Esophagus muscularis mucosa (tissue), 4 donors: ENCODE results near the gene OR6S1. TPM values are rescaled to one million over a fixed set of nuclear protein-coding genes. Genes with fewer than 3 reads are reported as not detected.

Source experiments
- DNase-seq: peaks from one replicate; pipeline ENCODE4 v3.0.0-alpha.2; 2017; ENCODE audit errors: extremely low spot score
- H3K27ac ChIP-seq, 4 donors: fragments of 200-600 bp; sonication (generic); replicated peaks in 1 of 4; 1 replicate in 3 of 4; 2 replicates in 1 of 4; pipeline ENCODE4 v1.5.1; 2016 to 2019; ENCODE audit warnings: mild to moderate bottlenecking in 1 of 4
- H3K27me3 ChIP-seq, 4 donors: fragments of 200-600 bp; sonication (generic); one replicate each; pipeline versions ENCODE4 v1.5.1 to v1.6.0; 2016 to 2019
- H3K36me3 ChIP-seq, 4 donors: fragments of 200-600 bp; sonication (generic); one replicate each; pipeline ENCODE4 v1.5.1; 2016 to 2019
- H3K4me1 ChIP-seq, 4 donors: fragments of 200-600 bp; sonication (generic); one replicate each; pipeline ENCODE4 v1.5.1; 2016 to 2019
- H3K4me3 ChIP-seq, 4 donors: fragments of 200-600 bp; sonication (generic); 1 replicate in 2 of 4; 2 replicates in 2 of 4; pipeline ENCODE4 v1.5.1; 2016 to 2019; ENCODE audit warnings: mild to moderate bottlenecking in 4 of 4, moderate library complexity in 1 of 4
- H3K9me3 ChIP-seq, 4 donors: fragments of 200-600 bp; sonication (generic); 1 replicate in 3 of 4; 2 replicates in 1 of 4; pipeline ENCODE4 v1.5.1; 2016 to 2019
- EP300 ChIP-seq: sonication (generic); formaldehyde crosslinking; IDR thresholded peaks from one replicate; pipeline ENCODE4 v1.6.1; 2017; ENCODE audit warnings: antibody characterized with exemption
- POLR2A ChIP-seq: fragments of 450-650 bp; IDR thresholded peaks from one replicate; pipeline ENCODE4 v1.6.1; 2017; ENCODE audit warnings: antibody characterized with exemption, moderate library complexity, mild to moderate bottlenecking, low read depth
- POLR2AphosphoS5 ChIP-seq, 2 donors: sonication (generic); formaldehyde crosslinking; IDR thresholded peaks; one replicate each; pipeline ENCODE4 v1.6.1; 2017; ENCODE audit warnings: antibody characterized with exemption in 2 of 2
- WGBS: methylation state at CpG from one replicate; pipeline ENCODE4 v1.1.5; 2018; 5-methylcytosine and 5-hydroxymethylcytosine counted together
- intact Hi-C: fragments of 100-400 bp; cut with DNase I; formaldehyde crosslinking; loops from one replicate; pipeline ENCODE4 v1.15.1; 2023
- total RNA-seq, 4 donors: library from RNA; depleted of rRNA; stranded (reverse); fragments of >200 nt; gene quantifications; one replicate each; pipeline versions ENCODE4 v1.1.0 to v1.2.1, GENCODE V29; 2016
- TF ChIP-seq, protein P1 (sequence below), 3 experiments: fragments of 200-600 bp in 2 of 3; fragments of 450-650 bp in 1 of 3; sonication (generic) in 2 of 3; IDR thresholded peaks; one replicate each; pipeline ENCODE4 v1.5.1; 2017 to 2019; ENCODE audit warnings: antibody characterized with exemption in 3 of 3, mild to moderate bottlenecking in 2 of 3, moderate library complexity in 1 of 3

Gene OR6S1
- total RNA-seq, 4 donors from 2014 or later = not detected

DNA sequence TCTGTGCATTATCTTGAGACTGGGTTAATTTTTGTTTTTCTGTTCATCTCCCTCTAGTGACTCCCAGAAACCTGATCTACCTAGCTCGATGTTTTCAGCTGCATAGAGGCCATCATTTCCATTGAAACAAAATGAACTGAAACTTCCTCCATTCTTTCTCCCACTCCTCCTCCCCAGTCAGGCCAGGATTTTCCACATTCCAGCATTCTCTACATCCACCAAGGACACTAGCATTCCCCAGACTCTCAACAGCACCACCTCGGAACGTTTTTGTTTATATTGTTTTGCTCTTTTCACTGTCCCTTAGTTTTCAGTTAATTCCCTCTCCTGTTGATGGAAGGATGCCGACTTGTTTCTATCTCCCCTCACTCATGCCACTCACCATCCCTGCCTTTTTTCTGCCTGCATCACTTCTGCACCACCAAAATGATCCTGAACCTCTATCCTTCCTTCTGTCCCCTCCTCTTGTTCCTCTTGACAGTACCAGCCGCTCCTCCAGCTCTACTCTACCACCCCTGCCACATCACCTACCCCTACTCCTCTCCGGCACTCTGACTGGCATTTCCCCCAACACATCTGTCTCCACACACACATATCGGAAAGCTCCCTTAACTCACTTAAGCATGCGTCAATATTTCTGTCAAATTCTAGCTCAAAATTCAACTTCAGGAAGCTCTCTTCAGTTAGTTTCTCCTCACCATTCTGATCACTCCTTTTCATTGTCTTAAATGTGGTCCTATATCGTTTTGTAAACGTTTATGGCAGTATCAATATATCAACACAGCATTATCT is 13.2 kb downstream of the OR6S1 start:
- peaks cover 0 to 73% (median 10%) of the 10 kb centered on the region in 4 donors for H3K27me3 ChIP-seq
- TF ChIP-seq, protein P1, sequence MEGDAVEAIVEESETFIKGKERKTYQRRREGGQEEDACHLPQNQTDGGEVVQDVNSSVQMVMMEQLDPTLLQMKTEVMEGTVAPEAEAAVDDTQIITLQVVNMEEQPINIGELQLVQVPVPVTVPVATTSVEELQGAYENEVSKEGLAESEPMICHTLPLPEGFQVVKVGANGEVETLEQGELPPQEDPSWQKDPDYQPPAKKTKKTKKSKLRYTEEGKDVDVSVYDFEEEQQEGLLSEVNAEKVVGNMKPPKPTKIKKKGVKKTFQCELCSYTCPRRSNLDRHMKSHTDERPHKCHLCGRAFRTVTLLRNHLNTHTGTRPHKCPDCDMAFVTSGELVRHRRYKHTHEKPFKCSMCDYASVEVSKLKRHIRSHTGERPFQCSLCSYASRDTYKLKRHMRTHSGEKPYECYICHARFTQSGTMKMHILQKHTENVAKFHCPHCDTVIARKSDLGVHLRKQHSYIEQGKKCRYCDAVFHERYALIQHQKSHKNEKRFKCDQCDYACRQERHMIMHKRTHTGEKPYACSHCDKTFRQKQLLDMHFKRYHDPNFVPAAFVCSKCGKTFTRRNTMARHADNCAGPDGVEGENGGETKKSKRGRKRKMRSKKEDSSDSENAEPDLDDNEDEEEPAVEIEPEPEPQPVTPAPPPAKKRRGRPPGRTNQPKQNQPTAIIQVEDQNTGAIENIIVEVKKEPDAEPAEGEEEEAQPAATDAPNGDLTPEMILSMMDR (IDR thresholded peaks at IDR 0.05) = no peak
- TF ChIP-seq POLR2A (no peak), POLR2AphosphoS5 (IDR thresholded peaks at IDR 0.05) (no peak), EP300 (no peak)
- no peak for DNase-seq
- no peak overlapping the region for H3K27ac ChIP-seq
- H3K9me3 ChIP-seq = no peaks in the 10 kb centered on the region
- WGBS = 44% methylated on average over 10 of the region's 10 CpGs
- no peak overlapping the region for H3K4me3 ChIP-seq
- intact Hi-C loops = no loop called here
- H3K4me1 ChIP-seq = peaks cover 34 to 79% (median 63%) of the 10 kb centered on the region in 4 donors
- H3K36me3 ChIP-seq = no peaks in the 10 kb centered on the region

GRCh38 chr14:20627346-20628027 is 14.0 kb downstream of the OR6S1 start:
- H3K36me3 ChIP-seq = no peaks in the 10 kb centered on the region
- intact Hi-C loops = no loop called here
- peaks cover 0 to 74% (median 10%) of the 10 kb centered on the region in 4 donors for H3K27me3 ChIP-seq
- no peaks in the 10 kb centered on the region for H3K9me3 ChIP-seq
- peaks cover 26 to 79% (median 62%) of the 10 kb centered on the region in 4 donors for H3K4me1 ChIP-seq
- H3K4me3 ChIP-seq = no peak overlapping the region
- WGBS = 59% methylated on average over 5 of the region's 5 CpGs
- no peak for TF ChIP-seq POLR2A
- TF ChIP-seq POLR2AphosphoS5 (IDR thresholded peaks at IDR 0.05) = no peak
- no peak for TF ChIP-seq EP300
- TF ChIP-seq, protein P1 (IDR thresholded peaks at IDR 0.05) = no peak
- H3K27ac ChIP-seq = no peak overlapping the region
- no peak for DNase-seq

GRCh38 chr14:20626274-20626673 is 15.2 kb downstream of the OR6S1 start:
- DNase-seq = no peak
- Histone ChIP-seq H3K4me3 (peak overlapping the region; percentile 32 to 46 (median 36)), H3K36me3 (no peaks in the 10 kb centered on the region), H3K27me3 (peaks cover 0 to 65% (median 10%) of the 10 kb centered on the region in 4 donors), H3K4me1 (peaks cover 14 to 67% (median 50%) of the 10 kb centered on the region in 4 donors), H3K9me3 (no peaks in the 10 kb centered on the region), H3K27ac (no peak overlapping the region)
- intact Hi-C loops = no loop called here
- TF ChIP-seq EP300 (no peak), POLR2AphosphoS5 (IDR thresholded peaks at IDR 0.05) (no peak), POLR2A (no peak)
- TF ChIP-seq, protein P1 (IDR thresholded peaks at IDR 0.05) = no peak
- 17% methylated on average over 12 of the region's 12 CpGs for WGBS

- TF ChIP-seq EP300 = no peak
- Histone ChIP-seq H3K4me1 (peaks cover 6 to 55% (median 40%) of the 10 kb centered on the region in 4 donors), H3K36me3 (no peaks in the 10 kb centered on the region), H3K4me3 (peak overlapping the region; percentile 32 to 46 (median 36)), H3K27me3 (peaks cover 0 to 55% (median 10%) of the 10 kb centered on the region in 4 donors), H3K9me3 (no peaks in the 10 kb centered on the region), H3K27ac (peak overlapping the region in 1 of 4 donors; percentile 36)
- 8% methylated on average over 22 of the region's 22 CpGs for WGBS
- intact Hi-C loops = no loop called here
- DNase-seq = no peak
Measured at GRCh38 chr14:20624495-20625070, 16.9 kb downstream of the OR6S1 start.

- peaks cover 6 to 55% (median 40%) of the 10 kb centered on the region in 4 donors for H3K4me1 ChIP-seq
- intact Hi-C loops = no loop called here
Measured at GRCh38 chr14:20623798-20624197, 17.7 kb downstream of the OR6S1 start.

More at GRCh38 chr14:20623798-20624197, 17.7 kb downstream of the OR6S1 start:
- peaks cover 0 to 51% (median 10%) of the 10 kb centered on the region in 4 donors for H3K27me3 ChIP-seq
- DNase-seq = no peak
- 36% methylated on average over 15 of the region's 15 CpGs for WGBS
- no peak overlapping the region for H3K4me3 ChIP-seq
- no peak overlapping the region for H3K27ac ChIP-seq
- no peaks in the 10 kb centered on the region for H3K36me3 ChIP-seq
- no peaks in the 10 kb centered on the region for H3K9me3 ChIP-seq
- no peak for TF ChIP-seq POLR2AphosphoS5 (IDR thresholded peaks at IDR 0.05)
- no peak for TF ChIP-seq EP300
- no peak for TF ChIP-seq POLR2A
- TF ChIP-seq, protein P1 (IDR thresholded peaks at IDR 0.05) = no peak
